ENCODE measurements around the gene SYVN1. TPM values are rescaled to one million over a fixed set of nuclear protein-coding genes. Genes with fewer than 3 reads are reported as not detected.
A peak's percentile ranks its signal among the peaks of the same experiment; 100 is the strongest.

SYVN1 gene
- total RNA-seq, 1 experiment from 2014 or later, result 64.3 TPM

DNA sequence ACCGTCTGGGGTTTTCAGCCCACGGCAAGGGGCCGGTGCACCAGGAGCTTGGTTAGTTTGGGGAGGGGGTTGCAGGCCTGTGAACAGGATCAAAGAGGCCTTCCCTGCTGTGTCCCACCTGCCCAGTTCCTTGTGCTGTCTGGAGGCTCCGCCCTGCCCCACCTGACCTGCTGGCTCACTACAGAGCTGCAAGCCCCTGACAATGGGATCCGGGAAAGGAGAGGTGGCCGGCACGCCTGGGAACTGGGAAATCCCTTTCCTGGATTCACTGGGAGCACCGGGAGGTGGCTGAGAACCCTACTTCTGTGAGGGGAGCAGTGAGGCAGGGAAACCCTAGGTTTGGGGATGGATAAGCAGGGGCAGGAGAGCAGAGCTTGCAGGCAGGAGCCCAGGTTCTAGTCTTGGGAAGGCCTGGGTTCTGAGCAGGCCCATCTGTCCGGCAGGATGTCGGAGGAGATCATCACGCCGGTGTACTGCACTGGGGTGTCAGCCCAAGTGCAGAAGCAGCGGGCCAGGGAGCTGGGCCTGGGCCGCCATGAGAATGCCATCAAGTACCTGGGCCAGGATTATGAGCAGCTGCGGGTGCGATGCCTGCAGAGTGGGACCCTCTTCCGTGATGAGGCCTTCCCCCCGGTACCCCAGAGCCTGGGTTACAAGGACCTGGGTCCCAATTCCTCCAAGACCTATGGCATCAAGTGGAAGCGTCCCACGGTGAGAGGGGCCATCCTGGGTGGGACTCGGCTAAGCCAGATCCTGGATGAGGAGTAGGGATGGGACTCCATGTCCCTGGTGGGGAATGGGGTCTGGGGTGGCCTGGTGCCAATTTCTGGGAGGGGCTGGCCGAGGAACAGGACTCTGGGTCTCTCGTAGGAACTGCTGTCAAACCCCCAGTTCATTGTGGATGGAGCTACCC, 48.2 kb upstream of the SYVN1 start:
- 0 out of 2 replicates have a peak, but pooled peaks have one; percentile 45 for TF ChIP-seq TCF7L2 (IDR thresholded peaks at IDR 0.05; ENCODE audit: low read depth, low read length)
- no peak for TF ChIP-seq CTCF (IDR thresholded peaks at IDR 0.05)
- no TSS peak for BruUV-seq (replicated peaks)
- ChIA-PET POLR2A (interaction anchor here (0.6 kb wide), 1 partner anchor 152 kb away, joined by 5 read pairs; no protein-coding TSS in a partner anchor), CTCF (interaction anchor here (0.5 to 1.1 kb wide), 4 partner anchors 16 to 60 kb away, joined by 3 to 6 read pairs (median 4); partner anchors contain the start of gene MRPL49)
- peak overlapping the region; percentile 93 for H3K27ac ChIP-seq (ENCODE audit: low read length)
- peak; percentile 59 for ATAC-seq
- H3K9me3 ChIP-seq (ENCODE audit: control insufficient read depth, insufficient read depth, low read depth, low read length), result no peaks in the 10 kb centered on the region
- H3K27me3 ChIP-seq (ENCODE audit: control insufficient read depth, insufficient read depth, low read length), result no peaks in the 10 kb centered on the region
- peaks cover 7% of the 10 kb centered on the region; the same call in 1 of the 2 replicates for H3K36me3 ChIP-seq (ENCODE audit: control insufficient read depth, insufficient read depth, low read length)
- H3K4me3 ChIP-seq (ENCODE audit: low read depth in 2 of 2, low read length in 2 of 2), result peak overlapping the region; percentile 79 to 95
- intact Hi-C loops (cut with micrococcal nuclease; ENCODE audit: unreplicated experiment), result loop anchor here (10.0 kb wide), 1 partner anchor 48 kb away; the partner anchor contains the start of gene SYVN1
- DNase-seq (ENCODE audit: low read depth, low spot score), result no peak
- H3K4me1 ChIP-seq (ENCODE audit: control insufficient read depth, insufficient read depth, low read length), result peaks cover 16% of the 10 kb centered on the region
- in situ Hi-C loops (cut with HindIII; ENCODE audit: low pct_unique_long_range_greater_than_20kb, low sequenced_read_pairs), result no loop called here

GRCh38 chr11:65181569-65182257, 47.4 kb upstream of the SYVN1 start, which contains the start of gene CAPN1:
Gene CAPN1 (plus strand): TSS chr11:65181928. CDS start chr11:65182702, 774 bp downstream.
- Histone ChIP-seq H3K27me3 (ENCODE audit: control insufficient read depth, insufficient read depth, low read length) (no peaks in the 10 kb centered on the region), H3K27ac (ENCODE audit: low read length) (peak within 1 kb of the TSS; percentile 93), H3K4me1 (ENCODE audit: control insufficient read depth, insufficient read depth, low read length) (peaks cover 16% of the 10 kb centered on the region), H3K4me3 (ENCODE audit: low read depth in 2 of 2, low read length in 2 of 2) (peak within 1 kb of the TSS; percentile 79 to 95), H3K36me3 (ENCODE audit: control insufficient read depth, insufficient read depth, low read length) (peaks cover 7% of the 10 kb centered on the region; the same call in 1 of the 2 replicates), H3K9me3 (ENCODE audit: control insufficient read depth, insufficient read depth, low read depth, low read length) (no peaks in the 10 kb centered on the region)
- POLR2A ChIA-PET, result no interaction called here
- intact Hi-C loops (cut with micrococcal nuclease; ENCODE audit: unreplicated experiment) (loop anchor here (10.0 kb wide), 1 partner anchor 47 kb away; the partner anchor contains the start of gene SYVN1), in situ Hi-C loops (cut with HindIII; ENCODE audit: low pct_unique_long_range_greater_than_20kb, low sequenced_read_pairs) (no loop called here)
- TF ChIP-seq SIN3A (IDR thresholded peaks at IDR 0.05; ENCODE audit: borderline replicate concordance, insufficient read depth, low read depth, low read length), result no peak
- peak; percentile 62; the same call in 1 of the 2 replicates for TF ChIP-seq POLR2AphosphoS5 (IDR thresholded peaks at IDR 0.05; ENCODE audit: low read depth, low read length)
- CTCF ChIA-PET, result interaction anchor here (0.5 to 0.6 kb wide), 2 partner anchors 17 to 87 kb away, joined by 4 to 7 read pairs; no protein-coding TSS in a partner anchor
- BruUV-seq (replicated peaks), result no TSS peak
- no peak for DNase-seq (ENCODE audit: low read depth, low spot score)
- peak; percentile 81 for ATAC-seq

DNA sequence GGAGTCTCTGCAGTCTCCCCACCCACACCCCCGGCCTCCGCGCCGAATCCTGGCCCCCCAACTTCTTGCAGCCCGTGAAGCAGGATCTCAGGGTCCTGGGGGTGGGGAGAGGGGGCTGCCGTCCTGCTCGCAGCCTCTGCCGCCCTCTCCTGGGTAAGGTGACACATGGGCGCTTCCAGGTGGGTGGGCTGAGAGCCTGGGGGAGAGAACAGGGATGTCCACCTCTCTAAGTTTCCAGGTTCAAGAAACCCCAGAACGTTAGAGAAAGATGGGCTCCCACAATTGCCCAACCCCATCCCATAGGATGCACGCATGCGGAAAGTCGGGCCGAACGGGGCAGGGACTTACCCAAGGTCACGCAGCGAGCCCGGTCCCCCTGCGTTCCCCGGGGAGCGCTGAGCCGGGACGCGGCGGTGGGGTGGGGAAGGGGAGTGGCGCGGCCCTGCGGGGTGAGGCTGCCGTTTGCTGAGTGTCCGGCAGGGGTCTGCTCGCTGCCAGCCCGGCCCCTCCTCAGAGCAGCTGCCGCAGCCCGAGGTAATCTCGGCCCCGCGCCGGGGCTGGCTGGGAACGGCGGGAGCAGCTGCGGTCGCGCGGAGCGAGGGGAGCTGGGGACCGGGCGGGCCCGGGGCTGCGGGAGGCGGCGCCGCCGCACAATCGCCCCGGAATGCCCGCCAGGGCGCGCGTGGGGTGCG, 46.7 kb upstream of the SYVN1 start:
- H3K4me3 ChIP-seq (ENCODE audit: low read depth in 2 of 2, low read length in 2 of 2), result peak overlapping the region; percentile 79 to 95
- no peaks in the 10 kb centered on the region for H3K9me3 ChIP-seq (ENCODE audit: control insufficient read depth, insufficient read depth, low read depth, low read length)
- in situ Hi-C loops (cut with HindIII; ENCODE audit: low pct_unique_long_range_greater_than_20kb, low sequenced_read_pairs) (no loop called here), intact Hi-C loops (cut with micrococcal nuclease; ENCODE audit: unreplicated experiment) (loop anchor here (10.0 kb wide), 1 partner anchor 46 kb away; the partner anchor contains the start of gene SYVN1)
- TF ChIP-seq POLR2AphosphoS5 (IDR thresholded peaks at IDR 0.05; ENCODE audit: low read depth, low read length) (0 out of 2 replicates have a peak, but pooled peaks have one; percentile 28), REST (IDR thresholded peaks at IDR 0.05; ENCODE audit: insufficient read depth in 1 of 2, low read depth in 2 of 2, low read length in 1 of 2) (no peak), CTCF (IDR thresholded peaks at IDR 0.05) (peak; percentile 90), SIN3A (IDR thresholded peaks at IDR 0.05; ENCODE audit: borderline replicate concordance, insufficient read depth, low read depth, low read length) (peak; percentile 59; the same call in 1 of the 2 replicates)
- ATAC-seq, result peak; percentile 83
- POLR2A ChIA-PET, result no interaction called here
- H3K27me3 ChIP-seq (ENCODE audit: control insufficient read depth, insufficient read depth, low read length), result no peaks in the 10 kb centered on the region
- DNase-seq (ENCODE audit: low read depth, low spot score), result no peak
- CTCF ChIA-PET, result interaction anchor here (0.6 to 0.9 kb wide), 2 partner anchors 16 to 87 kb away, joined by 3 to 7 read pairs; no protein-coding TSS in a partner anchor
- no TSS peak for BruUV-seq (replicated peaks)
- H3K36me3 ChIP-seq (ENCODE audit: control insufficient read depth, insufficient read depth, low read length), result peaks cover 7% of the 10 kb centered on the region; the same call in 1 of the 2 replicates
- peak overlapping the region; percentile 82 for H3K27ac ChIP-seq (ENCODE audit: low read length)
- peaks cover 16% of the 10 kb centered on the region for H3K4me1 ChIP-seq (ENCODE audit: control insufficient read depth, insufficient read depth, low read length)
